HUDEP-2 (cell line): ENCODE data around the gene MACROH2A1.

Experiments
- DNase-seq, 76 experiments: peaks; one replicate each; lab custom pipeline; 2025; ENCODE audit not compliant: unreplicated experiment in 76 of 76; lab: John Stamatoyannopoulos, UW

MACROH2A1 gene

GRCh38 chr5:135320718-135321484 is 78.1 kb downstream of the MACROH2A1 start:
- DNase-seq = no peak

GRCh38 chr5:135319928-135320606 is 79.0 kb downstream of the MACROH2A1 start:
- DNase-seq = no peak

GRCh38 chr5:135319458-135319857 is 79.6 kb downstream of the MACROH2A1 start:
- DNase-seq = no peak

GRCh38 chr5:135318924-135319323 is 80.1 kb downstream of the MACROH2A1 start:
- no peak for DNase-seq

GRCh38 chr5:135318037-135318436 is 81.0 kb downstream of the MACROH2A1 start:
- DNase-seq = no peak

- no peak for DNase-seq
These were observed 81.7 kb downstream of the MACROH2A1 start for GRCh38 chr5:135317286-135317685.

GRCh38 chr5:135315386-135315785 is 83.6 kb downstream of the MACROH2A1 start:
- no peak for DNase-seq

GRCh38 chr5:135313946-135314345 is 85.1 kb downstream of the MACROH2A1 start:
- no peak for DNase-seq

- no peak for DNase-seq
These were observed 85.6 kb downstream of the MACROH2A1 start for GRCh38 chr5:135313405-135313804.

GRCh38 chr5:135312255-135312935 is 86.6 kb downstream of the MACROH2A1 start:
- no peak for DNase-seq

- no peak for DNase-seq
These were observed 88.6 kb downstream of the MACROH2A1 start for GRCh38 chr5:135310328-135310989.

- no peak for DNase-seq
These were observed 89.4 kb downstream of the MACROH2A1 start for GRCh38 chr5:135309391-135310327.

- no peak for DNase-seq
These were observed 90.3 kb downstream of the MACROH2A1 start for GRCh38 chr5:135308752-135309151.

- DNase-seq = no peak
These were observed 90.8 kb downstream of the MACROH2A1 start for GRCh38 chr5:135308245-135308644.

GRCh38 chr5:135307143-135307903 is 91.7 kb downstream of the MACROH2A1 start:
- no peak for DNase-seq

GRCh38 chr5:135306557-135306956 is 92.5 kb downstream of the MACROH2A1 start:
- no peak for DNase-seq

- no peak for DNase-seq
These were observed 94.4 kb downstream of the MACROH2A1 start for GRCh38 chr5:135304352-135305221.

GRCh38 chr5:135303582-135304173 is 95.4 kb downstream of the MACROH2A1 start:
- DNase-seq = no peak
